GM19372 (cell line): ENCODE measurements around the gene FAM43B.

Experiments
- ATAC-seq: cut with Tn5 transposase; IDR thresholded peaks from one replicate; pipeline ENCODE4 v1.9.1; 2021; ENCODE audit warnings: mild to moderate bottlenecking, low read depth, moderate library complexity; ENCODE audit not compliant: unreplicated experiment

FAM43B gene

GRCh38 chr1:20551161-20551560 is 1.2 kb upstream of the FAM43B start:
- ATAC-seq: no peak

DNA sequence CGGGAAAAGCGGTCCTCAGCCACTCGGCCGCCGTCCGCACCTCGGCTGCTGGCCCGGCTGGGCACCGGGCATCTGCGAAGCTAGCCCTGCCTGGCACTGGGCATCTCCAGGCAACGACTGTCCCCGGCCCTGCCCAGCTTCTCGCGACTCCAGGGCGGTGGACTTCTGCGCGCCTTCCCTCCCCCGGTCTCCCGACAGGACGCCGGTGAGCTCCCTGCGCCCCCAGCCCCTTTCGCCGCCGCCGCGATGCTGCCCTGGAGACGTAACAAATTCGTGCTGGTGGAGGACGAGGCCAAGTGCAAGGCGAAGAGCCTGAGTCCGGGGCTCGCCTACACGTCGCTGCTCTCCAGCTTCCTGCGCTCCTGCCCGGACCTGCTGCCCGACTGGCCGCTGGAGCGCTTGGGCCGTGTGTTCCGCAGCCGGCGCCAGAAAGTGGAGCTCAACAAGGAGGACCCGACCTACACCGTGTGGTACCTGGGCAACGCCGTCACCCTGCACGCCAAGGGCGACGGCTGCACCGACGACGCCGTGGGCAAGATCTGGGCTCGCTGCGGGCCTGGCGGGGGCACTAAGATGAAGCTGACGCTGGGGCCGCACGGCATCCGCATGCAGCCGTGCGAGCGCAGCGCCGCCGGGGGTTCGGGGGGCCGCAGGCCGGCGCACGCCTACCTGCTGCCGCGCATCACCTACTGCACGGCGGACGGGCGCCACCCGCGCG is 514 bp downstream of the FAM43B start:
- no peak for ATAC-seq

GRCh38 chr1:20555025-20555757 is 2.8 kb downstream of the FAM43B start:
- no peak for ATAC-seq

GRCh38 chr1:20555758-20556120 is 3.4 kb downstream of the FAM43B start:
- ATAC-seq: no peak

DNA sequence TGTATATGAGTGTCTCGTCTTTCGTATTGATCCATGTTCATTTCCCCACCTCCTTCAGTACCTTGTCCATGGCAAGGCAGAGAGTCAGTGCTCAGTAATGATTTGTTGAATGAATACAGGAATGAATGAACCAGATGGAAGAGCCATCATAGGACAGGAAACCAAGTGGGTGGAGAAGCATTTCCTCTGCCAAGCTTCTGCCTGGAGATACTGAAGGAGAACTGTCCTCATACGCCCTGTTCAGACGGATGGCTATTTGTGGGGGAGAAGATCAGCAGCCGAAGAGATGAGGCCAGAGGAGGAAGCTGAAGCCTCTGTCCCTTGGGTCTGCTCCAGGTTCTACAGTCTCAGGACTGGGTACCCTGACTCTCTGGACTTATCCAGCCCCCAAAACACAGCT is 5.8 kb downstream of the FAM43B start:
- no peak for ATAC-seq

DNA sequence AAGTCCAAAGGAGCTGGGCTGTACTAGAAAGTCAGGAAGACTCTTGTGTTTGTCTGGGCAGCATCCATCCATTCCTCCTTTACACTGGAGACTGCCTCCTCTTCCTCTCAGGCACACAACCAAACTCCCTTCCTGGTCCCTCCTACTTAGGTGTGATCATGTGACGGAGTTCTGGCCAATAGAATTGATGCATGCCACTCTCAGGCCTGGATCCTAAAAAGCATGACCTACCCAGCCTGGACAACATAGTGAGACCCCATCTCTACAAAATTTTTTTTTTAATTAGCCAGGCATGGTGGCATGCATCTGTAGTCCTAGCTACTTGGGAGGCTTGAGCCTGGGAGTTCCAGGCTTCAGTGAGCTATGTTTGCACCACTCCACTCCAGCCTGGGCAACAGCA is 8.6 kb downstream of the FAM43B start:
- no peak for ATAC-seq

GRCh38 chr1:20565234-20565633 is 12.9 kb downstream of the FAM43B start:
- no peak for ATAC-seq

- ATAC-seq: no peak
Measured at GRCh38 chr1:20569523-20570098, 17.2 kb downstream of the FAM43B start.

- no peak for ATAC-seq
Measured at GRCh38 chr1:20571427-20571826, 19.1 kb downstream of the FAM43B start.

GRCh38 chr1:20573987-20574386 is 21.6 kb downstream of the FAM43B start:
- no peak for ATAC-seq

GRCh38 chr1:20574686-20575540 is 22.5 kb downstream of the FAM43B start:
- ATAC-seq: no peak

DNA sequence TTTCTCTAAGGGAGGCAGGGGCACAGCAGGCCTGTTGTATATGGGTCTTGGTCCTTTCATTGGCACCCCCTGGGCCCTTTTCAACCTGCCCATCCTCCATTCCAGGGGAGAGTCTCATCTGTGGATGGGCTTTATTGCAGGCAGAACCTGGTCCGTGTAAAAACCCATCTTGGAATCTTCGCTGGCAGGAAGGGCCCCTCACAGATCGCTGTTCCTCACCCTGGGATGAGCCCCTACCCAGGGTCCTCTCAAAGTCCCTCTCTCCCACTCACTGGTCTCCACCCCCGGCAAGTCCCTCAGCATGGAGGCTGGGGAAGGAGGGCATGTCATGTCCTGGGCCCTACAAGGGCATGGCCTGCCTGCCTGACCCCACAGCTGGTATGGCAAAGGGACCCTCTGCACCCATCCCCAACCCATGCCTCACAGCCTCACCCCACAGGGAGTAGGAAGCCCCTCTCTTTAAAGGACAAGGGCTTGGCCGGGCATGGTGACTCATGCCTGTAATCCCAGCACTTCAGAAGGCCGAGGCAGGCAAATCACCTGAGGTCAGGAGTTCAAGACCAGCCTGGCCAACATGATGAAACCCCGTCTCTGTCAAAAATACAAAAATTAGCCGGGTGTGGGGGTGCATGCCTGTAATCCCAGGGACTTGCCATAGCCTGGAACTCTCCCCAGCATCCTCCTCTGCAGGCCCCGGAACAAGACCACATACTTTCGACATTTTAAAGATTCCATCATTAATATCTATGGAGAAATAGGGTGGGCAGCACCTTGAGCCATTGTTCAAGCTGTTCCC is 23.4 kb downstream of the FAM43B start:
- ATAC-seq: no peak

- no peak for ATAC-seq
Measured at GRCh38 chr1:20578062-20578461, 25.7 kb downstream of the FAM43B start.

DNA sequence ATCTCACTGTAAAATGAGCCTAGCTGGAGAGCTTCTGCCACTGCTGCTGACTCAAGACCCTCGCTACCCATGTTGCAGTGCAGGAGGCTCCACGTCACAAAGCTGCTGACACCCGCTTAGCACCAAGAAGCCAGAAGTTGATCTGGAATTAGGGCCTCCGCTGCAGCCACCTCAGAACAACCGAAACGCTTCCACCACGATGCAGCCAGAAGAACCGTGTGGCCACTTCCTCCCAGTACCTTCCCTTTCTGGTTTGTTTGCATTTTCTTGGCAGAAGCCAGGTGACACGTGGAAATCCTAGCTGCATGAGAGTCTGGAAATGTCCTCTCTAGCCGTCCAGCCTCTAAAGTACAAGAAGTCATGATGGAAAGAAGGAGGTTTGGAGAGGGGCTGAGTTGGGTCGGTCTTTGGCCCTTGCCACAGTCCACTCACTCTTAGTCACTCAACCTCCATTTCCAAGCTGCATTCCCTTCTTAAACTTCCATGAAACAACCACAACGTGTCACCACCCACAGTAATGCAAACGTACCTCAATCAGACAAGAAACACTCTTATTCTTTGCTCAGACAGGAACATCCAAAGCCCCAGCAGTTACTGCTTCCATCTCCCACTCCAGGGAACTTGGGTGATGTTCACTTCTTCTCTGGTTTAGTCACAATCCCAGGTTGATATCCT is 26.5 kb downstream of the FAM43B start:
- no peak for ATAC-seq

DNA sequence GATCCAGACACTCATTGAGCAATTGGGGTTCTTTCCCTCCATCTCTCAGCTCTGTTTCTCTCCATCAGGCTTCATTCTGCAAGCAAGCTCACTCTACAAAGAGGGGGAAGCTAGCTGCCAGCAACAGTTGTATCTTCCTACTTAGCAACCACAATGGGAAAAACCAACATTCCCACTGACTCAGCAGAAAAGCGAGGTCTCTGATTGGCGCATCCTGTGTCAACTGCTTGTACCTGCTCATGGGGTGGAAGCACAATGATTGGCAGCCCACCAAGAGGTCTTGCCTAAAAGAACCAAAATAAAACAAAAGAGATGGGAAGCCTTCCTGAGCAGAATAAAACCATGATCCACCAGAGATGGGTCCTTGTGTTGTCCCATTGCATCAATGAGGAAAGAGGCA is 32.5 kb downstream of the FAM43B start:
- ATAC-seq: no peak

DNA sequence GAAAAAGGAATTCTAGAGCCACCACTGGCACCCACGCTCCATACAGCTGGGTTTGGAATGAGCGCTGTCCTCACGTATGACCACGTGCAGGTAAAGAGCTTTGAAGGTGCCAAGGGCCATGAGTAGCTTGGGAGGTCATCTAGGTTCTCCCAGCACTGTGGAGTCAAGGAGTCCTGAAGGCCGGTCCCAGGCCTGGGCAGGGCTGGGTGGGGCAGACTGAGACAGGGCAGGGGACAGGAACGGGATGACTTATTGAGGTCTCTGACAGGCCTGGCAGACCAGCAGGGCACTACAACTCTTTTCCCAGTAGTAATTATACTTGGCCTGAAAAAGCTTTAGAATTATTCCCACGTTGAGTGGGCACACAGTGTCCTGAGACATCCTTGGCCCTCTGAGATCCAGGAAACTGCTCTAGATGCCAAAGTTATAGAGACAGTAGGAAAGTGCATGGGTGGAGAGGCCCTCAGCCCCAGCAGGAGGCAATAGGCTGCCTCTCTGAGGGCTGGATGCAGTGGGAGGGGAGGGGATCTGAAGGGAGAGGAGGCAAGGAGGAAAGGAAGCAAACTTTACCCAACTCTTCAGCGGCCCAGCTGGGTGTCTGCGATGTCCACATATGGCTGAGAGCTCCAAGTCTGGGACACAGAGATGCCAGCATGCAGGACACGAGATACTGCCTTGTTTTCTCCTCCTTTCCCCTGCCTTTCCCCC is 34.7 kb downstream of the FAM43B start:
- no peak for ATAC-seq

DNA sequence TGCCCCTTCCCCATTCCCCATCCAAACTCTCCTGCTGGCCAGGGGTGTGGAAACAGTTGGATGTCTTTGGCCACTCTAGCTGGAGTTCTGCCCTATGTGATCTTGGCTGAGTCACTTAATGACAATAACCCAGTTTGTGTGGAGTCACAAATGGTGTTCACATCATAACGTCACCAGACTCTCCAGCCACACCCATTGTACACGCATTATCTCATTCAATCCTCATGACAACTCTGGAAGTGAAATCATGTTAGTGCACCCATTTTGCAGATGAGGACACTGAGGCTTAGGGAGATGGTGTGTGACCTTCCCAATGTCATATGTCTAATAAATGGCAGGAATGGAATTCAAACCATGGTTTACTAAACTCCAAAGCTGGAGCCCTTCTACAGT is 35.3 kb downstream of the FAM43B start:
- ATAC-seq: no peak

- ATAC-seq: no peak
Measured at GRCh38 chr1:20588634-20589225, 36.4 kb downstream of the FAM43B start, which contains the start of gene CDA. TSS of gene CDA (plus strand) at chr1:20589097. CDS start at chr1:20589130, 33 bp downstream.
